Loucy (cell line): ENCODE results near the gene RNU5D-1.

Source experiments
- CTCF ChIP-seq: fragments of 200-600 bp; sonication (generic); conservative IDR thresholded peaks from 2 replicates; pipeline ENCODE4 v1.5.1; 2014; ENCODE audit warnings: mild to moderate bottlenecking, antibody characterized with exemption, low read length
- EZH2phosphoT487 ChIP-seq: fragments of 200-600 bp; IDR thresholded peaks from 2 replicates; pipeline ENCODE4 v1.6.1; 2018; ENCODE audit warnings: antibody characterized with exemption, mild to moderate bottlenecking, moderate library complexity, borderline replicate concordance

- TF ChIP-seq CTCF (no peak), EZH2phosphoT487 (no peak)
These were observed 46.6 kb upstream of the RNU5D-1 start for GRCh38 chr1:44777547-44777946.
